ENCODE results near the gene LRRC75A. TPM values are rescaled to one million over a fixed set of nuclear protein-coding genes. Genes with fewer than 3 reads are reported as not detected.

The LRRC75A gene
- total RNA-seq, 1 experiment from 2014 or later: 0.03 TPM

DNA sequence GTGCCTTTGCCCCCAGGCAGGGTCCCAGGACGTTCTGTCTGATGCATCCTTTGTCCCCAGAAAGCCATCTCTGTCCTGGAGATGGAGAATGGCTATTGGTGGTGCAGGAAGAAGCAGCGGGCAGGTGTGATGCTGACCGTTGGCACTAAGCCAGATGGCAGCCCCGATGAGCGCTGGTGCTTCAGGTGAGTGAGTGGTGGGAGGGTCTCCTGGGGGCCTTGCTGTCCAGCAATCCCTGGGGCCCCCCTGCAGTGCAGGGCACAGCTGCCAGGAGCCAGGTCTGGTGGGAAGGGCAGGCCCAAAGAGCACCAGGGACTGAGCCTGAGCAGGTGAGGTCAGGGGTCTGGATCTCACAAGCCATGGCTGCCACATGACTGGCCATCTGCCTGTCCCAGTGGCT lies 58.5 kb downstream of the LRRC75A start:
- no peaks in the 10 kb centered on the region for H3K36me3 ChIP-seq
- no peaks in the 10 kb centered on the region for H3K9me3 ChIP-seq
- DNase-seq: no peak
- no peak overlapping the region for H3K4me3 ChIP-seq
- no peaks in the 10 kb centered on the region for H3K27me3 ChIP-seq

DNA sequence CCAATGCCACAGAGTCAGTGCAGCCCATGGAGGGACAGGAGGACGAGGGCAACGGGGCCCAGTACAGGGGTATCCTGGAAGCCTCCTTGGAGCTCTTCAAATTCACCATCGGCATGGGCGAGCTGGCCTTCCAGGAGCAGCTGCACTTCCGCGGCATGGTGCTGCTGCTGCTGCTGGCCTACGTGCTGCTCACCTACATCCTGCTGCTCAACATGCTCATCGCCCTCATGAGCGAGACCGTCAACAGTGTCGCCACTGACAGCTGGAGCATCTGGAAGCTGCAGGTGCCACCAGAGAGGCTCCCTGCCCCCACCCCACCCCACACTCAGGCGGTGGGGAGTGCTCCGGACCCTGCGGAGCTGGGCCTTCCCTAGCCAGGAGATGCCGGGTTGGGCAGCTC lies 60.0 kb downstream of the LRRC75A start:
- Histone ChIP-seq H3K9me3 (no peaks in the 10 kb centered on the region), H3K27me3 (no peaks in the 10 kb centered on the region), H3K36me3 (no peaks in the 10 kb centered on the region), H3K4me3 (no peak overlapping the region)
- no peak for DNase-seq

GRCh38 chr17:16430650-16431049 lies 61.3 kb downstream of the LRRC75A start:
- Histone ChIP-seq H3K9me3 (no peaks in the 10 kb centered on the region), H3K27me3 (no peaks in the 10 kb centered on the region), H3K36me3 (no peaks in the 10 kb centered on the region), H3K4me3 (no peak overlapping the region)
- DNase-seq: no peak

DNA sequence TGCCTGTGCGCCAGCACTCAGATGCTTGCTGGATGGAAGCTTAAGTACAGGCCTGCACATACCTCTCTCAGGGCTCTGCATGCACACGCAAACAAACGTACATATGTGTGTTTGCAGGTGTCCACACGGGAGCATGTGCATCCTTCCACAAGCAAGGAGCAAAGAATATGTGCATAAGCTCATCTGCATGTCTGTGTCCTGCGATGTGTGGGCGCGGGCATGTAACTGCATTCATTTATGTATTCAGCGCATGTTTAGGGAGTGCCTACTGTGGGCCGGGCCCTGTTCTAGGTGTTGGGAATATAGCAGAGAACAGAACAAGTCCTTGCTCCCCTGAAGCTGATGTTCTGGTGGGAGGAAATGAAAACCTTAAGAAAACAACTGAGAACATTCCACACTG lies 62.9 kb downstream of the LRRC75A start:
- H3K36me3 ChIP-seq: no peaks in the 10 kb centered on the region
- no peaks in the 10 kb centered on the region for H3K9me3 ChIP-seq
- no peak for DNase-seq
- H3K4me3 ChIP-seq: no peak overlapping the region
- H3K27me3 ChIP-seq: no peaks in the 10 kb centered on the region

DNA sequence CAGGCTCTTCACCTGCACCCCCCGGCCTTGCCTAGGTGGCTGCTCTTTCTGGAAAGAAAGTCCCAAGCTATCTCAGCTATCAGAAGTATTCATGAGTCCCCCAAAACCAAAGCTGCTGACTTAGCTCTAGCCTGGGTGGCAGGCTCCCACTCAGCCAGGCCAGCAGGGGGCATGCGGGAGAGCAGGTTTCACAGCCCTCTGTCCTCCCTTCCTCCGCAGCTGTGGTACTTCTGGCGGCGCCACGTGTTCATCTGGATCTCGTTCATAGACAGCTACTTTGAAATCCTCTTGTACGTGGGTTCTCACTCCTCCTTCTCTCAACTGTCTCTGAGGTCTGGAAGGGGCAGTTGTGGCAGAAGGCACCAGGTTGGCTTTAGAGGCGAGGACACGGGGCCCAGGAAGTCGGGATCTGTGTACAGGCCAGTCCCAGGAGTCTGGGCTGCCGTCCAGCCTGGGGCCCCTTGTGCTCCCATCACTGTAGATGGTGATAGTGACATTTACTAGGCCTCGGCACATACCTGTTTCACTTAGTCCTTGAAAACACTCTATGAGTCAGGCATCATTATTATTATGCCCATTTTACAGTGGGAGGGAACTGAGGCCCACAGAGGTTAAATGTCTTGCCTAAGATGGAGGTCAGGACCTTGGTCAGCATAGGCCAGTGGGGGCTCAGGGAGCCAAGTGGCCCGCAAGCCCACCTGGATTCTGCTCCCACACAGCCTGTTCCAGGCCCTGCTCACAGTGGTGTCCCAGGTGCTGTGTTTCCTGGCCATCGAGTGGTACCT lies 63.7 kb downstream of the LRRC75A start:
- Histone ChIP-seq H3K4me3 (no peak overlapping the region), H3K27me3 (no peaks in the 10 kb centered on the region), H3K36me3 (no peaks in the 10 kb centered on the region), H3K9me3 (no peaks in the 10 kb centered on the region)
- no peak for DNase-seq

- H3K27me3 ChIP-seq: no peaks in the 10 kb centered on the region
- H3K36me3 ChIP-seq: no peaks in the 10 kb centered on the region
- no peak overlapping the region for H3K4me3 ChIP-seq
- H3K9me3 ChIP-seq: no peaks in the 10 kb centered on the region
- no peak for DNase-seq
Observed at GRCh38 chr17:16427020-16427419, 65.0 kb downstream of the LRRC75A start.

- Histone ChIP-seq H3K9me3 (no peaks in the 10 kb centered on the region), H3K36me3 (no peaks in the 10 kb centered on the region), H3K27me3 (no peaks in the 10 kb centered on the region), H3K4me3 (no peak overlapping the region)
- DNase-seq: no peak
Observed at GRCh38 chr17:16425698-16426659, 66.0 kb downstream of the LRRC75A start.

- no peaks in the 10 kb centered on the region for H3K27me3 ChIP-seq
- no peak overlapping the region for H3K4me3 ChIP-seq
- no peak for DNase-seq
- H3K36me3 ChIP-seq: no peaks in the 10 kb centered on the region
- no peaks in the 10 kb centered on the region for H3K9me3 ChIP-seq
Observed at GRCh38 chr17:16425202-16425601, 66.8 kb downstream of the LRRC75A start.

GRCh38 chr17:16423226-16423872 lies 68.6 kb downstream of the LRRC75A start:
- H3K4me3 ChIP-seq: no peak overlapping the region
- H3K27me3 ChIP-seq: no peaks in the 10 kb centered on the region
- H3K9me3 ChIP-seq: no peaks in the 10 kb centered on the region
- no peaks in the 10 kb centered on the region for H3K36me3 ChIP-seq
- DNase-seq: no peak

- Histone ChIP-seq H3K4me3 (no peak overlapping the region), H3K27me3 (no peaks in the 10 kb centered on the region), H3K36me3 (no peaks in the 10 kb centered on the region), H3K9me3 (no peaks in the 10 kb centered on the region)
- DNase-seq: no peak
Observed at GRCh38 chr17:16422416-16422815, 69.6 kb downstream of the LRRC75A start.

DNA sequence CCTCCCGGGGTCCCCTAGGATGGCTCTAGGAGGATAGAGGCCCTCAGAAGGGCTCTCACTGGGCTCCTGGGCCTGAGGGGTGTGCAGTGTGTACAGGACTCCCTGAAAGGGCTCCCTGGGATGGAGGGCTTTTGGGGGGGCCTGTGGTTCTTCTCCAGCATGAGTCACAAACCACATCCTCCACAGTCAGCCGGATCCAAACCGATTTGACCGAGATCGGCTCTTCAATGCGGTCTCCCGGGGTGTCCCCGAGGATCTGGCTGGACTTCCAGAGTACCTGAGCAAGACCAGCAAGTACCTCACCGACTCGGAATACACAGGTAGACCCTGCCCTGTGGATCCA lies 72.1 kb downstream of the LRRC75A start:
- Histone ChIP-seq H3K36me3 (no peaks in the 10 kb centered on the region), H3K27me3 (no peaks in the 10 kb centered on the region), H3K4me3 (no peak overlapping the region), H3K9me3 (no peaks in the 10 kb centered on the region)
- peak; percentile 57 for DNase-seq

DNA sequence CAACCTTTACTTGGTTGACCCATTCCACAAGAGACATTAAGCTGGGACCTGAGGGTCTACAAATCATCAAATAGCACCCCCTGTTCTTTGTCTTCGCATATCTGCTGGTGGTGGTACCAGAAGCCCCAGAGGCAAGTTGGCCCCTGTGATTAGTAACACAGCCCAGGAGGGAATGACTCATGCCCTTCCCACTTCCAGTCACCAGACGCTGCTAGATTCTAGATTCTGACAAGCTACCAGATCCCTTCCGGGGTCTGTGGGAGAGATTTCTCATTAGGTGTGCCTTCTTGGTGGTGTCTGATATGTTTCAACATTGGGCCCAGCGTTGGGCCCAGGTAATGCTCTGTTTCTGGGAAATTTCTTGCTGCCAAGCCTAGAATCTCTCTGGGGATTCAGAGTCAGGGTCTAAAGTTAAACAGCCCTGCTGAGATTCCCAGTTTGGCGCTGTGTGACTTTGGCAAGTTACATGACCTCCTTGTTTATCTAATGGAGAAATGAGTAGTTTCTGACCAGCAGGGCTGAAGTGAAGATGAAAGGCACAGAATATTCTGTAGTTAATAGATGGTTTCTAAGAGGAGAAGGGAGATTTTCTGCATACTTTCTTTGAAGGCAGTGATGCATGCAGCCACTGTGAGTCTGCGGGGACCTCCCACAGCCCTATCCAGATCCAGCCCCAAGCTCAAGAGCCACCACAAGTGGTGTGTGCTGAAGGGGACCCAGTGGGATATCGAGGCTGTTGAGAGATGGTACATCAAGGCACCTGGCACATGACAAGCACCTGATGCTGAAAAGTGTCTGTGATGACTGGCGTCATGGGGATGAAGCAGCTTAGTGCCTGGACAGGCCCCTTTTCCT lies 72.7 kb downstream of the LRRC75A start:
- H3K9me3 ChIP-seq: no peaks in the 10 kb centered on the region
- peak; percentile 79 for DNase-seq
- H3K36me3 ChIP-seq: no peaks in the 10 kb centered on the region
- no peak overlapping the region for H3K4me3 ChIP-seq
- H3K27me3 ChIP-seq: no peaks in the 10 kb centered on the region

GRCh38 chr17:16418685-16419068 lies 73.3 kb downstream of the LRRC75A start:
- DNase-seq: no peak
- no peaks in the 10 kb centered on the region for H3K36me3 ChIP-seq
- no peaks in the 10 kb centered on the region for H3K9me3 ChIP-seq
- H3K27me3 ChIP-seq: no peaks in the 10 kb centered on the region
- no peak overlapping the region for H3K4me3 ChIP-seq

- DNase-seq: peak; percentile 63
- no peaks in the 10 kb centered on the region for H3K27me3 ChIP-seq
- no peaks in the 10 kb centered on the region for H3K9me3 ChIP-seq
- no peaks in the 10 kb centered on the region for H3K36me3 ChIP-seq
- no peak overlapping the region for H3K4me3 ChIP-seq
Observed at GRCh38 chr17:16417896-16418684, 73.9 kb downstream of the LRRC75A start.

GRCh38 chr17:16417399-16417798 lies 74.6 kb downstream of the LRRC75A start:
- DNase-seq: no peak
- Histone ChIP-seq H3K4me3 (no peak overlapping the region), H3K36me3 (no peaks in the 10 kb centered on the region), H3K9me3 (no peaks in the 10 kb centered on the region), H3K27me3 (no peaks in the 10 kb centered on the region)
